ENCODE results near the gene SLC32A1. TPM values are rescaled to one million over a fixed set of nuclear protein-coding genes. Genes with fewer than 3 reads are reported as not detected.

The SLC32A1 gene
- 1.3 TPM for total RNA-seq

GRCh38 chr20:38723848-38724625, at the start of gene SLC32A1:
TSS of gene SLC32A1 (plus strand) at chr20:38724486. CDS start at chr20:38724725, 239 bp downstream.

GRCh38 chr20:38748097-38748860, 24.0 kb downstream of the SLC32A1 start, which contains the start of gene ACTR5:
TSS of gene ACTR5 (plus strand) at chr20:38748460. CDS start at chr20:38748479, 19 bp downstream.

Small RNA genes lying within 50 kb of the gene (small RNA-seq; reads per million reads assigned to genes)
- not detected for gene RF00017 (ENCODE audit: low replicate concordance)

Other genes starting within 250 kb of the SLC32A1 start
- gene ADIG, start 143.3 kb upstream of the SLC32A1 start, total RNA-seq, result not detected
- 0.53 TPM for gene ARHGAP40, start 122.7 kb upstream of the SLC32A1 start, total RNA-seq
- 10.5 TPM for gene ACTR5, start 24.0 kb downstream of the SLC32A1 start, total RNA-seq
- gene PPP1R16B, start 81.2 kb downstream of the SLC32A1 start, total RNA-seq, result 7.1 TPM
- gene FAM83D, start 201.9 kb downstream of the SLC32A1 start, total RNA-seq, result 14.1 TPM
- gene DHX35, start 237.9 kb downstream of the SLC32A1 start, total RNA-seq, result 20.3 TPM